HEK293 (cell line): ENCODE results near the gene RAB10.
A peak's percentile ranks its signal among the peaks of the same experiment; 100 is the strongest.

Experiments used
- CTCF ChIA-PET: fragments of 350-600 bp; formaldehyde crosslinking; extraction: SDS; loops from one replicate; lab custom pipeline; 2021; ENCODE audit warnings: antibody characterized with exemption; lab: Yijun Ruan, JAX
- POLR2A ChIA-PET: fragments of 300-600 bp; formaldehyde crosslinking; extraction: SDS; loops from one replicate; lab custom pipeline; 2020; ENCODE audit warnings: antibody characterized with exemption, inconsistent platforms; lab: Yijun Ruan, JAX
- H3K27ac ChIP-seq: fragments of 200-500 bp; sonication (Bioruptor generic); 2 replicates; pipeline ENCODE4 v1.5.1; 2014; ENCODE audit warnings: low read depth, low read length, control low read depth, inconsistent platforms; ENCODE audit errors: extremely low read depth
- H3K36me3 ChIP-seq, 2 experiments: fragments of 200-500 bp in 1 of 2; sonication (Bioruptor generic) in 1 of 2; 1 replicate in 1 of 2; 2 replicates in 1 of 2; pipeline ENCODE4 v1.5.1; 2014 to 2017; ENCODE audit warnings: inconsistent platforms in 2 of 2, low read length in 2 of 2; ENCODE audit not compliant: control insufficient read depth in 2 of 2, insufficient read depth in 1 of 2
- H3K4me1 ChIP-seq: fragments of 200-500 bp; sonication (Bioruptor generic); 2 replicates; pipeline ENCODE4 v1.5.1; 2014; ENCODE audit warnings: mild to moderate bottlenecking, low read length, inconsistent platforms; ENCODE audit not compliant: control insufficient read depth, insufficient read depth
- H3K4me3 ChIP-seq: 2 replicates; pipeline ENCODE4 v1.5.1; 2011; ENCODE audit warnings: low read depth, mild to moderate bottlenecking, control low read depth, low read length, moderate library complexity
- H3K9me3 ChIP-seq: fragments of 200-500 bp; sonication (Bioruptor generic); 2 replicates; pipeline ENCODE4 v1.5.1; 2014; ENCODE audit warnings: low read depth, low read length, inconsistent platforms; ENCODE audit not compliant: control insufficient read depth, insufficient read depth
- ATF2 ChIP-seq: fragments of 450-650 bp; formaldehyde crosslinking; IDR thresholded peaks from 2 replicates; pipeline ENCODE4 v1.5.1; 2016; ENCODE audit warnings: missing biosample characterization, missing genetic modification characterization, low read depth
- BCL11A ChIP-seq: fragments of 450-650 bp; formaldehyde crosslinking; IDR thresholded peaks from 2 replicates; pipeline ENCODE4 v1.5.1; 2016; ENCODE audit warnings: low read depth, missing biosample characterization, missing genetic modification characterization
- KLF7 ChIP-seq: fragments of 450-650 bp; formaldehyde crosslinking; IDR thresholded peaks from 2 replicates; pipeline ENCODE4 v1.5.1; 2016; ENCODE audit warnings: missing biosample characterization, missing genetic modification characterization, borderline replicate concordance
- PATZ1 ChIP-seq: fragments of 450-650 bp; formaldehyde crosslinking; IDR thresholded peaks from 2 replicates; pipeline ENCODE4 v1.5.1; 2016; ENCODE audit warnings: missing biosample characterization, missing genetic modification characterization
- PRDM6 ChIP-seq: fragments of 450-650 bp; formaldehyde crosslinking; IDR thresholded peaks from 2 replicates; pipeline ENCODE4 v1.5.1; 2017; ENCODE audit warnings: missing biosample characterization, missing genetic modification characterization
- SALL2 ChIP-seq: fragments of 450-650 bp; formaldehyde crosslinking; IDR thresholded peaks from 2 replicates; pipeline ENCODE4 v1.5.0; 2017; ENCODE audit warnings: missing biosample characterization, mild to moderate bottlenecking, missing genetic modification characterization, borderline replicate concordance
- SP3 ChIP-seq: fragments of 450-650 bp; formaldehyde crosslinking; IDR thresholded peaks from 2 replicates; pipeline ENCODE4 v1.5.1; 2016; ENCODE audit warnings: missing biosample characterization, missing genetic modification characterization
- ZBTB44 ChIP-seq: fragments of 450-650 bp; IDR thresholded peaks from 2 replicates; pipeline ENCODE4 v1.5.1; 2018; ENCODE audit warnings: missing biosample characterization, mild to moderate bottlenecking, missing genetic modification characterization
- ZNF140 ChIP-seq: fragments of 450-650 bp; formaldehyde crosslinking; IDR thresholded peaks from 2 replicates; pipeline ENCODE4 v1.5.1; 2016; ENCODE audit warnings: missing biosample characterization, missing genetic modification characterization
- ZNF280C ChIP-seq: fragments of 450-650 bp; formaldehyde crosslinking; IDR thresholded peaks from 2 replicates; pipeline ENCODE4 v1.5.1; 2016; ENCODE audit warnings: missing biosample characterization, missing genetic modification characterization
- ZNF488 ChIP-seq: fragments of 450-650 bp; formaldehyde crosslinking; IDR thresholded peaks from 2 replicates; pipeline ENCODE4 v1.5.1; 2016; ENCODE audit warnings: missing biosample characterization, missing genetic modification characterization
- ZNF521 ChIP-seq: fragments of 450-650 bp; formaldehyde crosslinking; IDR thresholded peaks from 2 replicates; pipeline ENCODE4 v1.5.1; 2017; ENCODE audit warnings: missing biosample characterization, mild to moderate bottlenecking, missing genetic modification characterization
- ZNF530 ChIP-seq: fragments of 450-650 bp; formaldehyde crosslinking; IDR thresholded peaks from 2 replicates; pipeline ENCODE4 v1.5.1; 2016; ENCODE audit warnings: low read depth, missing biosample characterization, missing genetic modification characterization
- ZNF555 ChIP-seq: fragments of 450-650 bp; formaldehyde crosslinking; conservative IDR thresholded peaks from 2 replicates; pipeline ENCODE4 v1.5.1; 2017; ENCODE audit warnings: missing biosample characterization, mild to moderate bottlenecking, missing genetic modification characterization, inconsistent platforms
- ZNF626 ChIP-seq: fragments of 450-650 bp; sonication (Bioruptor Pico); formaldehyde crosslinking; IDR thresholded peaks from 2 replicates; pipeline ENCODE4 v1.5.1; 2018; ENCODE audit warnings: missing biosample characterization, missing genetic modification characterization, inconsistent platforms
- ZNF76 ChIP-seq: fragments of 450-650 bp; formaldehyde crosslinking; IDR thresholded peaks from 2 replicates; pipeline ENCODE4; 2016; ENCODE audit warnings: low read depth, missing biosample characterization, missing genetic modification characterization, borderline replicate concordance

Gene RAB10

GRCh38 chr2:26076001-26076587 is 42.2 kb downstream of the RAB10 start (continued):
- peak; percentile 56 for TF ChIP-seq PRDM6 (tag by site-specific recombination)
- no peak for TF ChIP-seq ZNF488 (tag by site-specific recombination)
- TF ChIP-seq, all 188 proteins: peak for 5

- Histone ChIP-seq H3K4me1 (peaks cover 18% of the 10 kb centered on the region), H3K27ac (no peak overlapping the region), H3K36me3 (no peaks in the 10 kb centered on the region), H3K4me3 (no peak overlapping the region), H3K9me3 (no peaks in the 10 kb centered on the region)
- POLR2A ChIA-PET = no interaction called here
- CTCF ChIA-PET = no interaction called here
- TF ChIP-seq SP3 (tag by site-specific recombination) (no peak), ZNF140 (tag by site-specific recombination) (no peak), ZNF280C (no peak), ZNF521 (no peak), BCL11A (tag by site-specific recombination) (no peak), ZNF626 (tag by site-specific recombination) (no peak), ZNF555 (tag by site-specific recombination) (no peak), ZNF530 (no peak), ZNF76 (no peak), PATZ1 (tag by site-specific recombination) (no peak), KLF7 (no peak), SALL2 (tag by site-specific recombination) (no peak), ZBTB44 (tag by site-specific recombination) (no peak), ATF2 (tag by site-specific recombination) (no peak)
These were observed 43.4 kb downstream of the RAB10 start for GRCh38 chr2:26077291-26077690.
